HL-60 (cell line): ENCODE data around the gene XRCC3.

Experiments used
- CTCF ChIP-seq: IDR thresholded peaks from one replicate; pipeline ENCODE4 v1.5.1; 2011; ENCODE audit warnings: low read length, control low read depth, inconsistent platforms; ENCODE audit not compliant: insufficient read depth
- POLR2AphosphoS5 ChIP-seq: IDR thresholded peaks from 2 replicates; pipeline ENCODE4 v1.6.1; 2012; ENCODE audit warnings: low read depth

- no peak for TF ChIP-seq CTCF
- TF ChIP-seq POLR2AphosphoS5, result no peak
Observed at GRCh38 chr14:103650213-103650612, 65.0 kb downstream of the XRCC3 start.
